Adrenal gland (tissue), 12 donors: ENCODE measurements around the gene BRAF. TPM values are rescaled to one million over a fixed set of nuclear protein-coding genes. Genes with fewer than 3 reads are reported as not detected.
"Not testable (repeated sequence)": the region's sequence is repeated elsewhere in the genome, so short reads cannot be mapped to it uniquely, and the experiment has no call there.

ENCODE experiments used
- DNase-seq, 7 donors: peaks; one replicate each; pipeline ENCODE4 v3.0.0-alpha.2; 2019 to 2020
- H3K27ac ChIP-seq, 5 donors: fragments of 200-600 bp; sonication (generic) in 4 of 5; 1 replicate in 3 of 5; 2 replicates in 2 of 5; pipeline versions ENCODE4 v1.5.1 to v1.8.0; 2016 to 2020; ENCODE audit warnings: mild to moderate bottlenecking in 1 of 5
- H3K27me3 ChIP-seq: fragments of 200-600 bp; 2 replicates; pipeline ENCODE4 v1.8.0; 2021
- H3K36me3 ChIP-seq, 2 donors: fragments of 200-600 bp; replicated peaks in 1 of 2; 1 replicate in 1 of 2; 2 replicates in 1 of 2; pipeline versions ENCODE4 v1.5.1 to v1.8.0; 2018 to 2022
- H3K4me1 ChIP-seq, 2 donors: fragments of 200-600 bp; replicated peaks in 1 of 2; 1 replicate in 1 of 2; 2 replicates in 1 of 2; pipeline versions ENCODE4 v1.5.1 to v1.8.0; 2018 to 2021
- H3K4me3 ChIP-seq, 4 donors: fragments of 200-600 bp; sonication (generic) in 3 of 4; one replicate each; pipeline ENCODE4 v1.5.1; 2016 to 2018
- H3K9me3 ChIP-seq, 3 donors: fragments of 200-600 bp; sonication (generic) in 1 of 3; replicated peaks in 1 of 3; 1 replicate in 2 of 3; 2 replicates in 1 of 3; pipeline versions ENCODE4 v1.5.1 to v1.8.0; 2016 to 2021
- POLR2A ChIP-seq, 2 donors: fragments of 450-650 bp; IDR thresholded peaks; one replicate each; pipeline ENCODE4 v1.6.1; 2017; ENCODE audit warnings: antibody characterized with exemption in 2 of 2, mild to moderate bottlenecking in 2 of 2, moderate library complexity in 1 of 2
- WGBS, 4 donors: extraction: QIAGEN DNeasy Blood & Tissue Kit in 2 of 4; methylation state at CpG; one replicate each; pipeline versions ENCODE4 v1.1.5 to v1.1.7; 2013 to 2017; 5-methylcytosine and 5-hydroxymethylcytosine counted together
- intact Hi-C, 2 donors: fragments of 100-400 bp; cut with DNase I; formaldehyde crosslinking; loops; one replicate each; pipeline versions ENCODE4 v1.14.1 to v1.15.0; 2022 to 2023
- polyA plus RNA-seq, 3 donors: library from polyadenylated mRNA; stranded (reverse); fragments of 200-250 nt in 2 of 3; fragments of 350-450 nt in 1 of 3; fragmentation: Illumina TruSeq in 1 of 3; extraction: RNeasy Lipid Tissue Mini Kit (QIAGEN cat#74804) in 1 of 3; gene quantifications; one replicate each; pipeline ENCODE4 v1.2.3, GENCODE V29; 2013 to 2014
- total RNA-seq, 9 donors: library from RNA; depleted of rRNA in 4 of 9; stranded (reverse); fragments of >200 nt in 4 of 9; fragments of 120-200 nt in 1 of 9; fragmentation: NEBNext Ultra II Directional in 1 of 9; extraction: Animal tissue kit (Norgen Biotek cat#: 25700) in 1 of 9; gene quantifications; one replicate each; pipeline versions ENCODE4 v1.1.0 to v1.2.4, GENCODE V29; 2013 to 2023
- TF ChIP-seq, protein P1 (sequence below), 6 experiments: fragments of 450-650 bp in 4 of 6; fragments of 200-600 bp in 2 of 6; sonication (generic) in 1 of 6; IDR thresholded peaks; 1 replicate in 5 of 6; 2 replicates in 1 of 6; pipeline versions ENCODE4 v1.5.1 to v1.8.0; 2016 to 2021; ENCODE audit warnings: antibody characterized with exemption in 6 of 6, mild to moderate bottlenecking in 2 of 6, moderate library complexity in 1 of 6
- donor health status: healthy with polysubstance abuse.
- donor health status: Bipolar disorder and iron deficiency.
- donor health status: DM: yes; HTN: yes; CAD: no.
- donor health status: DM: no; HTN: no; CAD: no.
- donor health status: DM: no; HTN: no; CAD: no.
- donor health status: DM: yes; HTN: yes; CAD: no.

The BRAF gene
- total and polyA plus RNA-seq, 12 donors: 5.0 to 50.3 (median 25.5) TPM

DNA sequence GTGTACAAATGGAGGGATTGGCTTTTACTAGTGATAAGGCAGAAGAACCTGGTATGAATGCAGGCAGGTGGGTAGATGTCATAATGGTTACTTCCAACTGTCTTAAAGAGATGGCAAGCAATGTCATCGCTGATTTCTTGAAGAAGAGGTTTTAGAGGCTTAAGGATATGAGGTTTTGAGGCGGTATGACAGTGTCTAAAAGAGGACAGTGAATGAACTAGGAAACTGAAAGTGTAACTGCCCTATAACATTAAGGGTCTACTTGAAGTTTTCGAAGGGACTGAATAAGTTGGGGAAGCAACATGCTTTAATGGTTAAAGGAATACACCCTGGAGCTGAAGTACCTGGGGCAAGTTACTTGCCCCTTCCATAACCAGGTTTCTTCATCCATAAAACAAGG, 157.3 kb downstream of the BRAF start:
- no peak for DNase-seq
- Histone ChIP-seq H3K27ac (no peak overlapping the region), H3K27me3 (no peaks in the 10 kb centered on the region), H3K4me1 (no peaks in the 10 kb centered on the region), H3K36me3 (peaks cover 0 to 5% of the 10 kb centered on the region in 2 donors), H3K9me3 (no peaks in the 10 kb centered on the region), H3K4me3 (no peak overlapping the region)
- intact Hi-C loops: no loop called here
- no peak for TF ChIP-seq POLR2A (IDR thresholded peaks at IDR 0.05)
- TF ChIP-seq, protein P1, sequence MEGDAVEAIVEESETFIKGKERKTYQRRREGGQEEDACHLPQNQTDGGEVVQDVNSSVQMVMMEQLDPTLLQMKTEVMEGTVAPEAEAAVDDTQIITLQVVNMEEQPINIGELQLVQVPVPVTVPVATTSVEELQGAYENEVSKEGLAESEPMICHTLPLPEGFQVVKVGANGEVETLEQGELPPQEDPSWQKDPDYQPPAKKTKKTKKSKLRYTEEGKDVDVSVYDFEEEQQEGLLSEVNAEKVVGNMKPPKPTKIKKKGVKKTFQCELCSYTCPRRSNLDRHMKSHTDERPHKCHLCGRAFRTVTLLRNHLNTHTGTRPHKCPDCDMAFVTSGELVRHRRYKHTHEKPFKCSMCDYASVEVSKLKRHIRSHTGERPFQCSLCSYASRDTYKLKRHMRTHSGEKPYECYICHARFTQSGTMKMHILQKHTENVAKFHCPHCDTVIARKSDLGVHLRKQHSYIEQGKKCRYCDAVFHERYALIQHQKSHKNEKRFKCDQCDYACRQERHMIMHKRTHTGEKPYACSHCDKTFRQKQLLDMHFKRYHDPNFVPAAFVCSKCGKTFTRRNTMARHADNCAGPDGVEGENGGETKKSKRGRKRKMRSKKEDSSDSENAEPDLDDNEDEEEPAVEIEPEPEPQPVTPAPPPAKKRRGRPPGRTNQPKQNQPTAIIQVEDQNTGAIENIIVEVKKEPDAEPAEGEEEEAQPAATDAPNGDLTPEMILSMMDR (IDR thresholded peaks at IDR 0.05): no peak
- 96 to 98% (median 97%) methylated on average over 3 of the region's 3 CpGs for WGBS, 4 donors

DNA sequence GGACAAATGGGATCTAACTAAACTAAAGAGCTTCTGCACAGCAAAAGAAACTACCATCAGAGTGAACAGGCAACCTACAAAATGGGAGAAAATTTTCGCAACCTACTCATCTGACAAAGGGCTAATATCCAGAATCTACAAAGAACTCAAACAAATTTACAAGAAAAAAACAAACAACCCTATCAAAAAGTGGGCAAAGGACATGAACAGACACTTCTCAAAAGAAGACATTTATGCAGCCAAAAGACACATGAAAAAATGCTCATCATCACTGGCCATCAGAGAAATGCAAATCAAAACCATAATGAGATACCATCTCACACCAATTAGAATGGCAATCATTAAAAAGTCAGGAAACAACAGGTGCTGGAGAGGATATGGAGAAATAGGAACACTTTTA, 159.3 kb downstream of the BRAF start:
- intact Hi-C loops, H3K9me3 ChIP-seq, H3K27ac ChIP-seq, DNase-seq, H3K36me3 ChIP-seq, H3K4me1 ChIP-seq, H3K4me3 ChIP-seq, H3K27me3 ChIP-seq: not testable (repeated sequence)
- WGBS, 4 donors: no CpG with 5 or more reads among the region's 1 CpG

- 95 to 100% (median 98%) methylated on average over 6 to 24 of the region's 25 CpGs for WGBS, 4 donors
- intact Hi-C loops, DNase-seq: not testable (repeated sequence)
These were observed 161.6 kb downstream of the BRAF start for GRCh38 chr7:140763166-140763565.

GRCh38 chr7:140761375-140761774, 163.4 kb downstream of the BRAF start:
- intact Hi-C loops, H3K27ac ChIP-seq, H3K4me3 ChIP-seq, H3K36me3 ChIP-seq, DNase-seq, H3K27me3 ChIP-seq, H3K4me1 ChIP-seq, H3K9me3 ChIP-seq: not testable (repeated sequence)
- 79 to 92% (median 88%) methylated on average over 3 of the region's 3 CpGs for WGBS, 4 donors

More at GRCh38 chr7:140763166-140763565, 161.6 kb downstream of the BRAF start:
- not testable (repeated sequence) for H3K4me1 ChIP-seq, H3K27me3 ChIP-seq, H3K4me3 ChIP-seq, H3K27ac ChIP-seq, H3K36me3 ChIP-seq, H3K9me3 ChIP-seq

DNA sequence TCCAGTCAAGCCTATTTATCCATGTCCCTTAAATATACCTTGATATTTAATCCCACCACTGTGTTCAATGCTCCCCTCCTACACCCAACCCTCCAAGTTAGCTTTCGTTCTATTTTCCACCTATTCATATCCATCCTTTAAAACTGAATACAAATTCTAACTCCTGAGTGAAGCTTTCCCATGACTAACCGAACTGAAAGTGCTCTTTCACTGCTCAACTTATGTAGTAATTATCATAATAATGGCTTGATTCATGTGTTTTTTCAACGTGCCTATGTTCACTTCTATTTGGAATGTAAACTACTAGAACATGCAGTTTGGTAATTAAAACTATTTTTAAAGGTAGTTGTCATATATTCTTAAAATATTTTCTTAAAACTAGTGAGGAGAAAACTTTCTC, 170.2 kb downstream of the BRAF start:
- no peak overlapping the region for H3K4me3 ChIP-seq
- 75 to 80% (median 78%) methylated on average over 3 of the region's 3 CpGs for WGBS, 4 donors
- no peaks in the 10 kb centered on the region for H3K4me1 ChIP-seq
- no peaks in the 10 kb centered on the region for H3K27me3 ChIP-seq
- intact Hi-C loops: no loop called here
- no peak for TF ChIP-seq POLR2A (IDR thresholded peaks at IDR 0.05)
- TF ChIP-seq, protein P1 (IDR thresholded peaks at IDR 0.05): no peak
- DNase-seq: no peak
- H3K36me3 ChIP-seq: no peaks in the 10 kb centered on the region
- no peaks in the 10 kb centered on the region for H3K9me3 ChIP-seq
- H3K27ac ChIP-seq: no peak overlapping the region

- intact Hi-C loops: no loop called here
- no peaks in the 10 kb centered on the region for H3K4me1 ChIP-seq
- H3K27me3 ChIP-seq: no peaks in the 10 kb centered on the region
- no peaks in the 10 kb centered on the region for H3K9me3 ChIP-seq
- no peak for DNase-seq
- WGBS, 4 donors: 79 to 97% (median 90%) methylated on average over 1 of the region's 1 CpG
- H3K4me3 ChIP-seq: no peak overlapping the region
- H3K36me3 ChIP-seq: no peaks in the 10 kb centered on the region
- H3K27ac ChIP-seq: no peak overlapping the region
- no peak for TF ChIP-seq POLR2A (IDR thresholded peaks at IDR 0.05)
- TF ChIP-seq, protein P1 (IDR thresholded peaks at IDR 0.05): no peak
These were observed 172.2 kb downstream of the BRAF start for GRCh38 chr7:140752533-140752932.
